Duodenal mucosa (tissue), 2 donors: Measurements from ENCODE around the gene SIGLECL1.

Source experiments
- H3K27ac ChIP-seq: one replicate; pipeline ENCODE4 v1.7.0; 2013; ENCODE audit warnings: low read depth, low read length
- H3K27me3 ChIP-seq, 2 donors: one replicate each; pipeline ENCODE4 v1.7.0; 2013; ENCODE audit warnings: low read length in 2 of 2, control low read depth in 1 of 2; ENCODE audit not compliant: insufficient read depth in 2 of 2, control insufficient read depth in 1 of 2
- H3K36me3 ChIP-seq, 2 donors: one replicate each; pipeline ENCODE4 v1.7.0; 2013; ENCODE audit warnings: low read length in 2 of 2, control low read depth in 1 of 2; ENCODE audit not compliant: insufficient read depth in 2 of 2, control insufficient read depth in 1 of 2
- H3K4me1 ChIP-seq, 2 donors: one replicate each; pipeline ENCODE4 v1.7.0; 2013; ENCODE audit warnings: low read length in 2 of 2, control low read depth in 1 of 2; ENCODE audit not compliant: insufficient read depth in 2 of 2, control insufficient read depth in 1 of 2
- H3K4me3 ChIP-seq, 2 donors: one replicate each; pipeline ENCODE4 v1.7.0; 2013; ENCODE audit warnings: low read length in 2 of 2, low read depth in 1 of 2
- H3K9ac ChIP-seq, 2 donors: one replicate each; pipeline ENCODE4 v1.7.0; 2013; ENCODE audit warnings: low read length in 2 of 2, low read depth in 1 of 2
- H3K9me3 ChIP-seq, 2 donors: one replicate each; pipeline ENCODE4 v1.7.0; 2013; ENCODE audit warnings: low read length in 2 of 2, control low read depth in 1 of 2; ENCODE audit not compliant: control insufficient read depth in 1 of 2

The SIGLECL1 gene

DNA sequence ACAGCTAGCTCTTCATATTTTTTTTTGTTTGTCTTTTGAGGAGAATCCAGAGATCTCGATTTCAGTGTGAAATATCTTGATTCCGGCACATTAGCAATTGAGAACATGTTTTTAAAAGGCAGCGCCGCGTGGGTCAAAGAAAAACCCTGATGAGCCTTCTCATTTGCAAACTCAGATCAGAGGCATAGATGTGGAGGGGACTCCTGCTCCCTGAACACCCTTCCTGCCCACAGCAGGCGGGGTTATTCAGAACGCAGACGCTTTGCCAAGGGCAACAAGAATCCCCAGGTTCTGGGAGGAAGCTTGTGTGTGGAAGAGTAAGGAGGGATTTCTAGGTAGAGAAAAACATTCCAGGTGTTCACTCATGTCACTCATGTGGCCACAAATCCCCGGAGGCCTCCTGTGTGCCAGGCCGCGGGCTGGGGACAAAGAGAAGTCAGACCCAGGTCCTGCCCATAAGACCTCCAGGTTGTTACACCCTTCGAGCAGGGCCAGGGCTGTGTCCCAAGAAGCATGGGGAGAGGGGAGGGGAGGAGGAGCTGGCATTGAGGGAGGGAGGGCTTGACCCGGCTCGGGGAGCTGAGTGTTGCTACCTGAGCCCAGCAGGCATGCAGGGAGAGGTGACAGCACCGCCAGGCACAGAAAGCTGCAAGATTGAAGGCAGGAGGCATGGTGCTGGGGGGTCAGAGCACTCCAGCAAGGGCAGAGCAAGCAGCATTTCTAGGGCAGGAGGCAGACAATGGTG, 44.7 kb downstream of the SIGLECL1 start:
- Histone ChIP-seq H3K4me3 (no peak overlapping the region), H3K27ac (no peak overlapping the region), H3K9me3 (no peaks in the 10 kb centered on the region), H3K36me3 (no peaks in the 10 kb centered on the region), H3K9ac (no peak overlapping the region), H3K27me3 (peaks cover 0 to 5% of the 10 kb centered on the region in 2 donors), H3K4me1 (no peaks in the 10 kb centered on the region)

DNA sequence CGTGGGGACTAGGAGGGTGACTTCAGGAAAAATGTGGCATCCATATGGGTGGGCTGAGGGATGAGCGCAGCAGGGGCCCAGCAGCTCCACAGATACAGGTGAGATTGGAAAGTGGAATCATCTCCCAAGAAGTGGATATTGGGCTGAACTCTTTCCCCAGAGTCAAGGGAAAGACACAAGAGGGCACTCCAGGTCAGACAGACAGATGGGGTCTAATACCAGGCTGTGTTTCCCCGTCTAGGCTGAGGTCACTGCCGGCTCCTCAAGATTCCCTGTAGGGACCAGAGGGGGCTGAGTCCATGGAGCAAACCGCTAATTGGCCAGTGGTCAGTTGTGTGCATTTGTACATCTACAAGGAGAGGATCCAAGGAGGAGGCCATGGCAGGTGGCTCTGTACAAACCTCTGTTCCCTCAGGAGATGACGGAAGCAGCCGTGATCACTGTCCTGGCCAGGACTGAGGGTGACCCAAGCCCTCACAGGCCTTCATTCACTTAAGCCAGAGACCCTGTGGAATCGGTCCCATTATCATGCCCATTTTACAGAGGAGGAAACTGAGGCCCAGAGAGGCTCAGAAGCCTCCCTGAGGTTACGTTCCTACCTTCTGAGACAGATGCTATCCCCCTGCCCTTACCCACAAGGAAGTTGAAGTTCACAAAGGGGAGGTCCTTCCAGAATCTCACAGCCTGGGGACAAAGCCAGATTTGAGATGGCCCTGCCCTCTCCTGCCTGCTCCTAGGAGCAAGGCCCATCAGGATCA, 45.6 kb downstream of the SIGLECL1 start:
- Histone ChIP-seq H3K9me3 (no peaks in the 10 kb centered on the region), H3K4me1 (no peaks in the 10 kb centered on the region), H3K9ac (no peak overlapping the region), H3K36me3 (no peaks in the 10 kb centered on the region), H3K4me3 (no peak overlapping the region), H3K27ac (no peak overlapping the region), H3K27me3 (peaks cover 0 to 5% of the 10 kb centered on the region in 2 donors)

- Histone ChIP-seq H3K27me3 (peaks cover 0 to 5% of the 10 kb centered on the region in 2 donors), H3K9ac (no peak overlapping the region), H3K4me3 (no peak overlapping the region), H3K9me3 (no peaks in the 10 kb centered on the region), H3K27ac (no peak overlapping the region), H3K4me1 (no peaks in the 10 kb centered on the region), H3K36me3 (no peaks in the 10 kb centered on the region)
Measured at GRCh38 chr19:51297406-51297805, 46.5 kb downstream of the SIGLECL1 start.

GRCh38 chr19:51301266-51301665, 50.4 kb downstream of the SIGLECL1 start:
- Histone ChIP-seq H3K4me1 (no peaks in the 10 kb centered on the region), H3K9me3 (no peaks in the 10 kb centered on the region), H3K36me3 (no peaks in the 10 kb centered on the region), H3K27me3 (no peaks in the 10 kb centered on the region), H3K27ac (no peak overlapping the region), H3K4me3 (no peak overlapping the region), H3K9ac (no peak overlapping the region)

GRCh38 chr19:51305479-51305878, 54.6 kb downstream of the SIGLECL1 start:
- Histone ChIP-seq H3K4me3 (no peak overlapping the region), H3K4me1 (no peaks in the 10 kb centered on the region), H3K9ac (no peak overlapping the region), H3K9me3 (peaks cover 0 to 10% of the 10 kb centered on the region in 2 donors), H3K27ac (no peak overlapping the region), H3K36me3 (no peaks in the 10 kb centered on the region), H3K27me3 (no peaks in the 10 kb centered on the region)

GRCh38 chr19:51311351-51312257, 60.7 kb downstream of the SIGLECL1 start, which contains the start of gene IGLON5:
IGLON5 (plus strand) TSS chr19:51311644; CDS start chr19:51311848, 204 bp downstream.
- H3K4me1 ChIP-seq = no peaks in the 10 kb centered on the region
- H3K4me3 ChIP-seq = no peak within 1 kb of the TSS
- no peaks in the 10 kb centered on the region for H3K27me3 ChIP-seq
- H3K9me3 ChIP-seq = peaks cover 0 to 10% of the 10 kb centered on the region in 2 donors
- H3K36me3 ChIP-seq = no peaks in the 10 kb centered on the region
- H3K9ac ChIP-seq = no peak within 1 kb of the TSS
- H3K27ac ChIP-seq = no peak within 1 kb of the TSS

GRCh38 chr19:51316688-51317087, 65.8 kb downstream of the SIGLECL1 start:
- no peaks in the 10 kb centered on the region for H3K4me1 ChIP-seq
- no peaks in the 10 kb centered on the region for H3K27me3 ChIP-seq
- no peaks in the 10 kb centered on the region for H3K36me3 ChIP-seq
- no peaks in the 10 kb centered on the region for H3K9me3 ChIP-seq
- H3K4me3 ChIP-seq = no peak overlapping the region
- H3K27ac ChIP-seq = no peak overlapping the region
- no peak overlapping the region for H3K9ac ChIP-seq

GRCh38 chr19:51317376-51317775, 66.5 kb downstream of the SIGLECL1 start:
- no peaks in the 10 kb centered on the region for H3K4me1 ChIP-seq
- H3K27ac ChIP-seq = no peak overlapping the region
- H3K27me3 ChIP-seq = no peaks in the 10 kb centered on the region
- H3K36me3 ChIP-seq = no peaks in the 10 kb centered on the region
- no peak overlapping the region for H3K4me3 ChIP-seq
- no peak overlapping the region for H3K9ac ChIP-seq
- H3K9me3 ChIP-seq = no peaks in the 10 kb centered on the region

DNA sequence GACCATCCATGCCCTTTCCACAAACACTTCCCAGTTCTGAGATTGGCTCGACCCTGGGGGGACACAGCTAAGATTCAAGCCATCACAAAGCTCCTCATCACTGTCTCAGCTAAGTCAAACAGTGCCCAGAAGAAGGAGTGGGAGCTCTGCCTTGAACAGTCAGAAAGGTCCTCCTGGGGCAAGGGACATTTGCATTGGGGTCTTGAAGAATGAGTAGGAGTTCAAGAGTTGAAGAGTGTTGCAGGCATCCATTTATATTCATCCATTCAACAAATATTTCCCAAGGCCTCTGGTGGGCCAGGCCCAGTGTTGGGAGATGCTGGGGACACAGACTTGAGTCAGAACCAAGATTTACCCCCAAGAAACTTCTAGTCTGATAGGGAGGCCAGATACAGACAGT, 67.1 kb downstream of the SIGLECL1 start:
- H3K27ac ChIP-seq = no peak overlapping the region
- H3K27me3 ChIP-seq = no peaks in the 10 kb centered on the region
- H3K4me3 ChIP-seq = no peak overlapping the region
- no peak overlapping the region for H3K9ac ChIP-seq
- no peaks in the 10 kb centered on the region for H3K36me3 ChIP-seq
- H3K9me3 ChIP-seq = no peaks in the 10 kb centered on the region
- H3K4me1 ChIP-seq = no peaks in the 10 kb centered on the region
